Choroid plexus epithelial cell (primary cell): ENCODE measurements around the gene JMY.

ENCODE experiments used
- DNase-seq: peaks from one replicate; pipeline ENCODE4 v3.0.0-alpha.2; 2010; ENCODE audit warnings: low read depth
- H3K4me3 ChIP-seq: 2 replicates; pipeline ENCODE4 v1.5.1; 2011; ENCODE audit warnings: low read depth, mild to moderate bottlenecking, control low read depth, low read length, moderate library complexity
- CTCF ChIP-seq: conservative IDR thresholded peaks from 2 replicates; pipeline ENCODE4 v1.5.1; 2011; ENCODE audit warnings: low read depth, mild to moderate bottlenecking, control low read depth, inconsistent platforms, low read length, moderate library complexity

Gene JMY

GRCh38 chr5:79267180-79267579 lies 31.2 kb downstream of the JMY start:
- no peak for TF ChIP-seq CTCF
- no peak for DNase-seq
- H3K4me3 ChIP-seq: no peak overlapping the region

- no peak for DNase-seq
- H3K4me3 ChIP-seq: no peak overlapping the region
- no peak for TF ChIP-seq CTCF
Observed at GRCh38 chr5:79269733-79270166, 33.8 kb downstream of the JMY start.

- DNase-seq: no peak
- TF ChIP-seq CTCF: no peak
- no peak overlapping the region for H3K4me3 ChIP-seq
Observed at GRCh38 chr5:79273341-79273740, 37.4 kb downstream of the JMY start.

- DNase-seq: no peak
- no peak for TF ChIP-seq CTCF
- H3K4me3 ChIP-seq: no peak overlapping the region
Observed at GRCh38 chr5:79284846-79285245, 48.9 kb downstream of the JMY start.

GRCh38 chr5:79285285-79285684 lies 49.4 kb downstream of the JMY start:
- no peak for TF ChIP-seq CTCF
- no peak for DNase-seq
- no peak overlapping the region for H3K4me3 ChIP-seq

- H3K4me3 ChIP-seq: no peak overlapping the region
- TF ChIP-seq CTCF: no peak
- no peak for DNase-seq
Observed at GRCh38 chr5:79285833-79286232, 49.9 kb downstream of the JMY start.

- no peak for TF ChIP-seq CTCF
- no peak for DNase-seq
Observed at GRCh38 chr5:79287380-79287779, 51.4 kb downstream of the JMY start.

More at GRCh38 chr5:79287380-79287779, 51.4 kb downstream of the JMY start:
- H3K4me3 ChIP-seq: no peak overlapping the region
